ENCODE data around the gene CD83. TPM values are rescaled to one million over a fixed set of nuclear protein-coding genes. Genes with fewer than 3 reads are reported as not detected.

CD83 gene
- total RNA-seq, 1 donor = 1.4 TPM

- Histone ChIP-seq H3K4me2 (ENCODE audit: insufficient read depth, low read length) (no peak overlapping the region), H4K20me1 (ENCODE audit: insufficient read depth, low read length) (no peaks in the 10 kb centered on the region), H2AFZ (ENCODE audit: low read length) (no peak overlapping the region), H3K9me3 (ENCODE audit: low read depth, low read length) (no peaks in the 10 kb centered on the region), H3K4me3 (ENCODE audit: insufficient read depth, low read length) (no peak overlapping the region), H3K79me2 (ENCODE audit: insufficient read depth, low read length) (no peaks in the 10 kb centered on the region), H3K27me3 (ENCODE audit: insufficient read depth, low read length) (peaks cover 4% of the 10 kb centered on the region), H3K4me1 (ENCODE audit: insufficient read depth, low read length) (no peaks in the 10 kb centered on the region), H3K27ac (ENCODE audit: low read depth, low read length) (no peak overlapping the region), H3K36me3 (ENCODE audit: insufficient read depth, low read length) (no peaks in the 10 kb centered on the region)
- TF ChIP-seq, protein P1, sequence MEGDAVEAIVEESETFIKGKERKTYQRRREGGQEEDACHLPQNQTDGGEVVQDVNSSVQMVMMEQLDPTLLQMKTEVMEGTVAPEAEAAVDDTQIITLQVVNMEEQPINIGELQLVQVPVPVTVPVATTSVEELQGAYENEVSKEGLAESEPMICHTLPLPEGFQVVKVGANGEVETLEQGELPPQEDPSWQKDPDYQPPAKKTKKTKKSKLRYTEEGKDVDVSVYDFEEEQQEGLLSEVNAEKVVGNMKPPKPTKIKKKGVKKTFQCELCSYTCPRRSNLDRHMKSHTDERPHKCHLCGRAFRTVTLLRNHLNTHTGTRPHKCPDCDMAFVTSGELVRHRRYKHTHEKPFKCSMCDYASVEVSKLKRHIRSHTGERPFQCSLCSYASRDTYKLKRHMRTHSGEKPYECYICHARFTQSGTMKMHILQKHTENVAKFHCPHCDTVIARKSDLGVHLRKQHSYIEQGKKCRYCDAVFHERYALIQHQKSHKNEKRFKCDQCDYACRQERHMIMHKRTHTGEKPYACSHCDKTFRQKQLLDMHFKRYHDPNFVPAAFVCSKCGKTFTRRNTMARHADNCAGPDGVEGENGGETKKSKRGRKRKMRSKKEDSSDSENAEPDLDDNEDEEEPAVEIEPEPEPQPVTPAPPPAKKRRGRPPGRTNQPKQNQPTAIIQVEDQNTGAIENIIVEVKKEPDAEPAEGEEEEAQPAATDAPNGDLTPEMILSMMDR (IDR thresholded peaks at IDR 0.05; ENCODE audit: extremely low read depth, low read depth, low read length) = no peak
- no peak for DNase-seq (ENCODE audit: insufficient read length, low spot score, missing footprints)
Observed at GRCh38 chr6:14131579-14131978, 14.0 kb downstream of the CD83 start.

- DNase-seq (ENCODE audit: insufficient read length, low spot score, missing footprints) = no peak
- Histone ChIP-seq H3K27ac (ENCODE audit: low read depth, low read length) (no peak overlapping the region), H3K79me2 (ENCODE audit: insufficient read depth, low read length) (no peaks in the 10 kb centered on the region), H3K27me3 (ENCODE audit: insufficient read depth, low read length) (peaks cover 4% of the 10 kb centered on the region), H3K4me3 (ENCODE audit: insufficient read depth, low read length) (no peak overlapping the region), H4K20me1 (ENCODE audit: insufficient read depth, low read length) (no peaks in the 10 kb centered on the region), H3K4me2 (ENCODE audit: insufficient read depth, low read length) (no peak overlapping the region), H2AFZ (ENCODE audit: low read length) (no peak overlapping the region), H3K9me3 (ENCODE audit: low read depth, low read length) (no peaks in the 10 kb centered on the region), H3K4me1 (ENCODE audit: insufficient read depth, low read length) (no peaks in the 10 kb centered on the region), H3K36me3 (ENCODE audit: insufficient read depth, low read length) (no peaks in the 10 kb centered on the region)
- TF ChIP-seq, protein P1 (IDR thresholded peaks at IDR 0.05; ENCODE audit: extremely low read depth, low read depth, low read length) = no peak
Observed at GRCh38 chr6:14132244-14132920, 14.8 kb downstream of the CD83 start.

GRCh38 chr6:14132921-14133275, 15.3 kb downstream of the CD83 start:
- no peak overlapping the region for H2AFZ ChIP-seq (ENCODE audit: low read length)
- H3K27me3 ChIP-seq (ENCODE audit: insufficient read depth, low read length) = peaks cover 4% of the 10 kb centered on the region
- H3K79me2 ChIP-seq (ENCODE audit: insufficient read depth, low read length) = no peaks in the 10 kb centered on the region
- no peaks in the 10 kb centered on the region for H3K4me1 ChIP-seq (ENCODE audit: insufficient read depth, low read length)
- TF ChIP-seq, protein P1 (IDR thresholded peaks at IDR 0.05; ENCODE audit: extremely low read depth, low read depth, low read length) = no peak
- no peaks in the 10 kb centered on the region for H3K36me3 ChIP-seq (ENCODE audit: insufficient read depth, low read length)
- no peak for DNase-seq (ENCODE audit: insufficient read length, low spot score, missing footprints)
- no peaks in the 10 kb centered on the region for H4K20me1 ChIP-seq (ENCODE audit: insufficient read depth, low read length)
- no peak overlapping the region for H3K4me2 ChIP-seq (ENCODE audit: insufficient read depth, low read length)
- H3K9me3 ChIP-seq (ENCODE audit: low read depth, low read length) = no peaks in the 10 kb centered on the region
- no peak overlapping the region for H3K27ac ChIP-seq (ENCODE audit: low read depth, low read length)
- H3K4me3 ChIP-seq (ENCODE audit: insufficient read depth, low read length) = no peak overlapping the region

- TF ChIP-seq, protein P1 (IDR thresholded peaks at IDR 0.05; ENCODE audit: extremely low read depth, low read depth, low read length) = no peak
- Histone ChIP-seq H3K4me3 (ENCODE audit: insufficient read depth, low read length) (no peak overlapping the region), H3K4me2 (ENCODE audit: insufficient read depth, low read length) (no peak overlapping the region), H2AFZ (ENCODE audit: low read length) (no peak overlapping the region), H3K9me3 (ENCODE audit: low read depth, low read length) (no peaks in the 10 kb centered on the region), H3K4me1 (ENCODE audit: insufficient read depth, low read length) (no peaks in the 10 kb centered on the region), H3K27ac (ENCODE audit: low read depth, low read length) (no peak overlapping the region), H4K20me1 (ENCODE audit: insufficient read depth, low read length) (no peaks in the 10 kb centered on the region), H3K36me3 (ENCODE audit: insufficient read depth, low read length) (no peaks in the 10 kb centered on the region), H3K27me3 (ENCODE audit: insufficient read depth, low read length) (peaks cover 4% of the 10 kb centered on the region), H3K79me2 (ENCODE audit: insufficient read depth, low read length) (no peaks in the 10 kb centered on the region)
- DNase-seq (ENCODE audit: insufficient read length, low spot score, missing footprints) = no peak
Observed at GRCh38 chr6:14134211-14134910, 16.8 kb downstream of the CD83 start.

All from osteoblast (primary cell).